Measurements from ENCODE around the gene INPP4B. TPM values are rescaled to one million over a fixed set of nuclear protein-coding genes. Genes with fewer than 3 reads are reported as not detected.

Gene INPP4B
- polyA plus RNA-seq, 1 experiment: 5.1 TPM

- no peaks in the 10 kb centered on the region for H3K27me3 ChIP-seq (ENCODE audit: control insufficient read depth, insufficient read depth, low read length)
- no peaks in the 10 kb centered on the region for H3K9me3 ChIP-seq (ENCODE audit: control insufficient read depth, insufficient read depth, low read length)
- DNase-seq (ENCODE audit: low read depth, low spot score): no peak
- TF ChIP-seq, protein P1, sequence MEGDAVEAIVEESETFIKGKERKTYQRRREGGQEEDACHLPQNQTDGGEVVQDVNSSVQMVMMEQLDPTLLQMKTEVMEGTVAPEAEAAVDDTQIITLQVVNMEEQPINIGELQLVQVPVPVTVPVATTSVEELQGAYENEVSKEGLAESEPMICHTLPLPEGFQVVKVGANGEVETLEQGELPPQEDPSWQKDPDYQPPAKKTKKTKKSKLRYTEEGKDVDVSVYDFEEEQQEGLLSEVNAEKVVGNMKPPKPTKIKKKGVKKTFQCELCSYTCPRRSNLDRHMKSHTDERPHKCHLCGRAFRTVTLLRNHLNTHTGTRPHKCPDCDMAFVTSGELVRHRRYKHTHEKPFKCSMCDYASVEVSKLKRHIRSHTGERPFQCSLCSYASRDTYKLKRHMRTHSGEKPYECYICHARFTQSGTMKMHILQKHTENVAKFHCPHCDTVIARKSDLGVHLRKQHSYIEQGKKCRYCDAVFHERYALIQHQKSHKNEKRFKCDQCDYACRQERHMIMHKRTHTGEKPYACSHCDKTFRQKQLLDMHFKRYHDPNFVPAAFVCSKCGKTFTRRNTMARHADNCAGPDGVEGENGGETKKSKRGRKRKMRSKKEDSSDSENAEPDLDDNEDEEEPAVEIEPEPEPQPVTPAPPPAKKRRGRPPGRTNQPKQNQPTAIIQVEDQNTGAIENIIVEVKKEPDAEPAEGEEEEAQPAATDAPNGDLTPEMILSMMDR (IDR thresholded peaks at IDR 0.05; ENCODE audit: low read depth, low read length): no peak
- ChIA-PET CTCF (interaction anchor here (0.7 to 1.8 kb wide), 2 partner anchors 11 to 276 kb away, joined by 3 to 4 read pairs; no protein-coding TSS in a partner anchor), POLR2A (no interaction called here)
- H3K27ac ChIP-seq (ENCODE audit: low read depth, low read length): no peak overlapping the region
- no peak overlapping the region for H3K4me3 ChIP-seq (ENCODE audit: low read depth, low read length)
Observed at GRCh38 chr4:142539796-142540482, 306.2 kb downstream of the INPP4B start.

DNA sequence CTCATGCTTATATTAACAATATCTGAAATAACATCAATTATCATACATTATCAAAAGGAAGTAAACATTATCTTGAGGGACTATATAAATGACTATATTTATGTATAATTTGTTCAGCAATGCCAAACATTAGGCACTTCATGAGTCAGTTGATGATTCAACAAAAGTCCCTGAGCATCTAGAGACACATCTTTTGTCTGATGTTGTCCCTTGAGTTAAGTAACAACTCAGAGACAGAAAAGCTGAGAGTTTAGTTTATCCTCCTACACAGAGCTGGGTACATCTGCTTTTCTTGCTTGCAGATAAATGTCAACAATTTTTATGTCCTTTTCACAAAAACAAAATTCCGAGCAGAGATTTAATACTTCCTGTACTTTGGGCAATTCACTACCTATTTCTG, 311.1 kb downstream of the INPP4B start:
- Histone ChIP-seq H3K27me3 (ENCODE audit: control insufficient read depth, insufficient read depth, low read length) (no peaks in the 10 kb centered on the region), H3K4me3 (ENCODE audit: low read depth, low read length) (no peak overlapping the region), H3K9me3 (ENCODE audit: control insufficient read depth, insufficient read depth, low read length) (no peaks in the 10 kb centered on the region), H3K27ac (ENCODE audit: low read depth, low read length) (no peak overlapping the region)
- CTCF ChIA-PET: no interaction called here
- DNase-seq (ENCODE audit: low read depth, low spot score): no peak
- POLR2A ChIA-PET: no interaction called here
- TF ChIP-seq, protein P1 (IDR thresholded peaks at IDR 0.05; ENCODE audit: low read depth, low read length): no peak

DNA sequence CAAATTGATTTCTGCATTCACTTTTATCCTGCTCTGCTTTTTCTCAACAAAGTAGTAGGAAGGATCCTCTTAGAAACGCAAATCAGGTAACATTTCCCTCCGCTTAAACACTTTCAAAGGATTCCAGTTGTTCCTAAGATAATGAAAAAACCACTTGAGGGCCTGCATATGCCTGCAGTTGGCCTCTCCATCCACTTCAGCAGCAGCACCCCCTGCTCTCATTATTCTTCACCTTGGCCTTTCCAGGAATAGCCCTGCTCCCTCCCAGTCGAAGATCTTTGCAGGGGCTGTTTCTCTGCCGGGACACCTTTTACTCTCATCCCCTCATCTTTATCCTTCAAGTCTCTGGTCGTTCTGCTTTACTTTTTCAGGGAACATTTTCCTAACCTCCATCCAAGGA, 314.0 kb downstream of the INPP4B start:
- Histone ChIP-seq H3K4me3 (ENCODE audit: low read depth, low read length) (no peak overlapping the region), H3K27me3 (ENCODE audit: control insufficient read depth, insufficient read depth, low read length) (no peaks in the 10 kb centered on the region), H3K9me3 (ENCODE audit: control insufficient read depth, insufficient read depth, low read length) (no peaks in the 10 kb centered on the region), H3K27ac (ENCODE audit: low read depth, low read length) (no peak overlapping the region)
- ChIA-PET CTCF (no interaction called here), POLR2A (no interaction called here)
- no peak for DNase-seq (ENCODE audit: low read depth, low spot score)
- TF ChIP-seq, protein P1 (IDR thresholded peaks at IDR 0.05; ENCODE audit: low read depth, low read length): no peak

DNA sequence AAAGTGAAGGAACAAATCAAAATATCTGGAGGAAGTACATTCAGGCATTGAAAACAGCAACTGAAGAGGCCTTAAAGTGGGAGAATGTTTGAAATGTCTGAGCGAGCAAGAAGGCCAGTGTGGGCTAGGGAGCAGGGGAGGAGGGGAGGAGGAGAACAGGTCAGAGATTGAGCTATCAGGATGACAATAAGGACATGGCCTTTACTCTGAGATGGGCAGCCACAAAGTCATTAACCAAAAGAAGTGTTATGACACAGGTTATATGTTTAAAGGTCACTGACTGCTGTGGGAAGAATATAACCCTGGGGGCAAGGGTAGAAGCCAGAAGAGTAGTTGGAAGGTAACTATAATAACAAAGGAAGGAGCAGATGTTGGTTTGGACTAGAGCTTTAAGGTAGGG, 315.4 kb downstream of the INPP4B start:
- DNase-seq (ENCODE audit: low read depth, low spot score): no peak
- CTCF ChIA-PET: no interaction called here
- POLR2A ChIA-PET: no interaction called here
- H3K27ac ChIP-seq (ENCODE audit: low read depth, low read length): no peak overlapping the region
- H3K4me3 ChIP-seq (ENCODE audit: low read depth, low read length): no peak overlapping the region
- H3K9me3 ChIP-seq (ENCODE audit: control insufficient read depth, insufficient read depth, low read length): no peaks in the 10 kb centered on the region
- TF ChIP-seq, protein P1 (IDR thresholded peaks at IDR 0.05; ENCODE audit: low read depth, low read length): no peak
- H3K27me3 ChIP-seq (ENCODE audit: control insufficient read depth, insufficient read depth, low read length): no peaks in the 10 kb centered on the region

DNA sequence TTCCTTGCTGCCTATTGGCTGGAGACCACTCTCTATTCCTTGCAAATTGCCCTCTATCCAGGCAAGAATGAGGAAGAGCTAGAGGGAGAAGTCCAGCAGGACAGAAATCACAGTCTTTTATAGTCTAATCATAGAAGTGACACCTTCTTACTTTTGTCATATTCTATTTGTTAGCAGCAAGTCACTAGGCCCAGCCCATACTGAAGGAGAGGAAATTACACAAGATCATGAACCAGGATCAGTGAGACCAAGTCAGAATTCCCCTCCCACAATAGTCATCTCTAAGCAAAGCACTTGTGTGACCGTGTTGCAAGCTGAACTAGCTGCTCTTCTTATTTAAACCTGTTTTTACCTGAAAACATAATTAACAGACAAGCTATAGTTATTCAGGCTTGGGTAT, 317.7 kb downstream of the INPP4B start:
- H3K27ac ChIP-seq (ENCODE audit: low read depth, low read length): no peak overlapping the region
- no peak for DNase-seq (ENCODE audit: low read depth, low spot score)
- ChIA-PET CTCF (interaction anchor here (0.9 kb wide), 1 partner anchor 13 kb away, joined by 3 read pairs; no protein-coding TSS in a partner anchor), POLR2A (no interaction called here)
- H3K9me3 ChIP-seq (ENCODE audit: control insufficient read depth, insufficient read depth, low read length): no peaks in the 10 kb centered on the region
- no peaks in the 10 kb centered on the region for H3K27me3 ChIP-seq (ENCODE audit: control insufficient read depth, insufficient read depth, low read length)
- no peak overlapping the region for H3K4me3 ChIP-seq (ENCODE audit: low read depth, low read length)
- TF ChIP-seq, protein P1 (IDR thresholded peaks at IDR 0.05; ENCODE audit: low read depth, low read length): no peak

Data from AG04450 (cell line).